ENCODE data around the gene DSPP. TPM values are rescaled to one million over a fixed set of nuclear protein-coding genes. Genes with fewer than 3 reads are reported as not detected.

Gene DSPP
- total RNA-seq, 2 experiments from 2014 or later: not detected

DNA sequence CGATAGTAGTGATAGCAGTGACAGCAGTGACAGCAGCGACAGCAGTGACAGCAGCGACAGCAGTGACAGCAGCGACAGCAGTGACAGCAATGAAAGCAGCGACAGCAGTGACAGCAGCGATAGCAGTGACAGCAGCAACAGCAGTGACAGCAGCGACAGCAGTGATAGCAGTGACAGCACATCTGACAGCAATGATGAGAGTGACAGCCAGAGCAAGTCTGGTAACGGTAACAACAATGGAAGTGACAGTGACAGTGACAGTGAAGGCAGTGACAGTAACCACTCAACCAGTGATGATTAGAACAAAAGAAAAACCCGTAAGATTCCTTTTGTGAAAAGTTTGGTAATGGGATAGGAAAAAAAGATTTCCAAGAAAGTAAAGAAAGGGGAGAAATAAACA, 7.9 kb downstream of the DSPP start:
- H3K4me1 ChIP-seq (ENCODE audit: insufficient read depth, low read length, poor library complexity, severe bottlenecking): no peaks in the 10 kb centered on the region
- no peak for DNase-seq (ENCODE audit: low spot score)
- no peak overlapping the region for H3K4me2 ChIP-seq (ENCODE audit: low read length)
- no TSS peak for BruUV-seq (replicated peaks)
- no peaks in the 10 kb centered on the region for H3K9me2 ChIP-seq (ENCODE audit: insufficient read depth, low read length)
- intact Hi-C loops (cut with micrococcal nuclease; ENCODE audit: unreplicated experiment): no loop called here
- H3K9me3 ChIP-seq (ENCODE audit: low read length): no peaks in the 10 kb centered on the region
- TF ChIP-seq EZH2phosphoT487 (IDR thresholded peaks at IDR 0.05; ENCODE audit: borderline replicate concordance, low read depth, low read length): no peak
- TF ChIP-seq, protein P1, sequence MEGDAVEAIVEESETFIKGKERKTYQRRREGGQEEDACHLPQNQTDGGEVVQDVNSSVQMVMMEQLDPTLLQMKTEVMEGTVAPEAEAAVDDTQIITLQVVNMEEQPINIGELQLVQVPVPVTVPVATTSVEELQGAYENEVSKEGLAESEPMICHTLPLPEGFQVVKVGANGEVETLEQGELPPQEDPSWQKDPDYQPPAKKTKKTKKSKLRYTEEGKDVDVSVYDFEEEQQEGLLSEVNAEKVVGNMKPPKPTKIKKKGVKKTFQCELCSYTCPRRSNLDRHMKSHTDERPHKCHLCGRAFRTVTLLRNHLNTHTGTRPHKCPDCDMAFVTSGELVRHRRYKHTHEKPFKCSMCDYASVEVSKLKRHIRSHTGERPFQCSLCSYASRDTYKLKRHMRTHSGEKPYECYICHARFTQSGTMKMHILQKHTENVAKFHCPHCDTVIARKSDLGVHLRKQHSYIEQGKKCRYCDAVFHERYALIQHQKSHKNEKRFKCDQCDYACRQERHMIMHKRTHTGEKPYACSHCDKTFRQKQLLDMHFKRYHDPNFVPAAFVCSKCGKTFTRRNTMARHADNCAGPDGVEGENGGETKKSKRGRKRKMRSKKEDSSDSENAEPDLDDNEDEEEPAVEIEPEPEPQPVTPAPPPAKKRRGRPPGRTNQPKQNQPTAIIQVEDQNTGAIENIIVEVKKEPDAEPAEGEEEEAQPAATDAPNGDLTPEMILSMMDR (conservative IDR thresholded peaks at IDR 0.05; ENCODE audit: low read length): no peak
- H3K4me3 ChIP-seq (ENCODE audit: low read depth, low read length, poor library complexity, severe bottlenecking): no peak overlapping the region
- H3K27ac ChIP-seq (ENCODE audit: low read depth, low read length, poor library complexity, severe bottlenecking): no peak overlapping the region
- no peaks in the 10 kb centered on the region for H4K20me1 ChIP-seq (ENCODE audit: insufficient read depth, low read length)
- CTCF ChIA-PET (ENCODE audit: unreplicated experiment): no interaction called here
- no peaks in the 10 kb centered on the region for H3K79me2 ChIP-seq (ENCODE audit: insufficient read depth, low read depth, low read length)
- POLR2A ChIA-PET: no interaction called here
- H2AFZ ChIP-seq (ENCODE audit: low read length): no peak overlapping the region
- no peaks in the 10 kb centered on the region for H3K36me3 ChIP-seq (ENCODE audit: insufficient read depth, low read length)

DNA sequence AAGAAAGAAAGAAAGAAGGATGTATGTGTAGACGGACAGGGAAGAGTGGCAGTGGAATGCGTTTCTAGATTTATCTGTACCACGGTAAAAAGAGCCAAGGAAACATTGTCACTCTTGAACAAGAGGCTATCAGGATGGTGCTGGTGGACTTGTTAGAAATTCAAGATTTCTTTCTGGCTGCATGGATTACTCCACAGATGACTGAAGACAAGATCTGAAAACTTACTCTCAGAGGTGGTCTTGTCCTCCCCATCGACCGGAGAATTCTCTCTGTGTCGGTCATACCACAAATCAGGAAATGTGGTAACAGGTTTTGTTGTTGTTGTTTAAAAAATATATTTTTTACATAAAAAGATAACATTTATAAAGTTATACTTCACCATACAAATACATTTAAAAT, 11.8 kb downstream of the DSPP start:
- H4K20me1 ChIP-seq (ENCODE audit: insufficient read depth, low read length): no peaks in the 10 kb centered on the region
- H3K9me2 ChIP-seq (ENCODE audit: insufficient read depth, low read length): no peaks in the 10 kb centered on the region
- ChIA-PET CTCF (ENCODE audit: unreplicated experiment) (no interaction called here), POLR2A (no interaction called here)
- no peak overlapping the region for H2AFZ ChIP-seq (ENCODE audit: low read length)
- H3K27ac ChIP-seq (ENCODE audit: low read depth, low read length, poor library complexity, severe bottlenecking): no peak overlapping the region
- H3K9me3 ChIP-seq (ENCODE audit: low read length): no peaks in the 10 kb centered on the region
- no peaks in the 10 kb centered on the region for H3K36me3 ChIP-seq (ENCODE audit: insufficient read depth, low read length)
- no peak overlapping the region for H3K4me2 ChIP-seq (ENCODE audit: low read length)
- H3K4me3 ChIP-seq (ENCODE audit: low read depth, low read length, poor library complexity, severe bottlenecking): no peak overlapping the region
- H3K4me1 ChIP-seq (ENCODE audit: insufficient read depth, low read length, poor library complexity, severe bottlenecking): no peaks in the 10 kb centered on the region
- no peaks in the 10 kb centered on the region for H3K79me2 ChIP-seq (ENCODE audit: insufficient read depth, low read depth, low read length)
- TF ChIP-seq EZH2phosphoT487 (IDR thresholded peaks at IDR 0.05; ENCODE audit: borderline replicate concordance, low read depth, low read length): no peak
- TF ChIP-seq, protein P1 (conservative IDR thresholded peaks at IDR 0.05; ENCODE audit: low read length): no peak
- intact Hi-C loops (cut with micrococcal nuclease; ENCODE audit: unreplicated experiment): no loop called here
- no peak for DNase-seq (ENCODE audit: low spot score)
- BruUV-seq (replicated peaks): no TSS peak

DNA sequence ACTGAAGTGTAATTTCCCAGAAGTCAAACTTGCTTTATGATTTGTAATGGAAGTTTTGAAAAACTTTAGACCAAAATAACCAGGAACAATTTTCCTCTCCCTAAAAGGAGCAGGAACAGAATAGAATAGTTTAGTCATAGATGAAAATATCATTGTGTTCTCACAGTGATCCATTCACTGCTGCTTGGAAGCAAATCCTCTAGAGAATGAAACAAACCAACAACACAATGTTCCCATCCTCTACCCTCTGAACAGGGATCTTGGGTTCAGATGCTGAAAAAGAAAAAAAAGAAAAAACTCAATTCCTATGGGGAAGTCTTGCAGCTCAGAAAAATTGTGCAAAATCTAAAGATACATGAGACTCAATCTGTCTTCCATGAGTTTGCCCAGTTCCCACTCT, 12.2 kb downstream of the DSPP start:
- Histone ChIP-seq H3K4me2 (ENCODE audit: low read length) (no peak overlapping the region), H3K36me3 (ENCODE audit: insufficient read depth, low read length) (no peaks in the 10 kb centered on the region), H3K9me2 (ENCODE audit: insufficient read depth, low read length) (no peaks in the 10 kb centered on the region), H2AFZ (ENCODE audit: low read length) (no peak overlapping the region), H3K79me2 (ENCODE audit: insufficient read depth, low read depth, low read length) (no peaks in the 10 kb centered on the region), H3K4me1 (ENCODE audit: insufficient read depth, low read length, poor library complexity, severe bottlenecking) (no peaks in the 10 kb centered on the region), H3K27ac (ENCODE audit: low read depth, low read length, poor library complexity, severe bottlenecking) (no peak overlapping the region), H3K9me3 (ENCODE audit: low read length) (no peaks in the 10 kb centered on the region), H3K4me3 (ENCODE audit: low read depth, low read length, poor library complexity, severe bottlenecking) (no peak overlapping the region), H4K20me1 (ENCODE audit: insufficient read depth, low read length) (no peaks in the 10 kb centered on the region)
- intact Hi-C loops (cut with micrococcal nuclease; ENCODE audit: unreplicated experiment): no loop called here
- BruUV-seq (replicated peaks): no TSS peak
- ChIA-PET CTCF (ENCODE audit: unreplicated experiment) (no interaction called here), POLR2A (no interaction called here)
- DNase-seq (ENCODE audit: low spot score): no peak
- no peak for TF ChIP-seq EZH2phosphoT487 (IDR thresholded peaks at IDR 0.05; ENCODE audit: borderline replicate concordance, low read depth, low read length)
- TF ChIP-seq, protein P1 (conservative IDR thresholded peaks at IDR 0.05; ENCODE audit: low read length): no peak

All from OCI-LY7 (cell line).